Right lobe of liver (tissue), 6 donors: Measurements from ENCODE around the gene RASAL1. TPM values are rescaled to one million over a fixed set of nuclear protein-coding genes. Genes with fewer than 3 reads are reported as not detected.

Source experiments
- ATAC-seq, 4 donors: fragments of 200-7000 bp; cut with Tn5 transposase; one replicate each; pipeline ENCODE4 v1.9.1; 2020; ENCODE audit warnings: mild to moderate bottlenecking in 4 of 4, moderate library complexity in 4 of 4
- DNase-seq, 3 donors: peaks; one replicate each; pipeline ENCODE4 v3.0.0-alpha.2; 2020
- H3K27ac ChIP-seq, 3 donors: fragments of 200-600 bp; one replicate each; pipeline ENCODE4 v1.8.0; 2022
- H3K27me3 ChIP-seq, 2 donors: fragments of 200-600 bp; one replicate each; pipeline ENCODE4 v1.8.0; 2022
- H3K36me3 ChIP-seq, 4 donors: fragments of 200-600 bp; sonication (generic) in 1 of 4; one replicate each; pipeline versions ENCODE4 v1.5.1 to v1.8.0; 2017 to 2022; ENCODE audit warnings: control low read depth in 1 of 4
- H3K4me1 ChIP-seq, 4 donors: fragments of 200-600 bp; sonication (generic) in 1 of 4; one replicate each; pipeline versions ENCODE4 v1.5.1 to v1.8.0; 2017 to 2022; ENCODE audit warnings: control low read depth in 1 of 4
- H3K4me3 ChIP-seq, 3 donors: fragments of 200-600 bp; one replicate each; pipeline ENCODE4 v1.8.0; 2022
- H3K9me3 ChIP-seq, 4 donors: fragments of 200-600 bp; sonication (generic) in 1 of 4; one replicate each; pipeline versions ENCODE4 v1.5.1 to v1.8.0; 2017 to 2022; ENCODE audit warnings: control low read depth in 1 of 4
- POLR2A ChIP-seq: fragments of 450-650 bp; IDR thresholded peaks from one replicate; pipeline ENCODE4 v1.6.1; 2017; ENCODE audit warnings: antibody characterized with exemption, mild to moderate bottlenecking
- WGBS: methylation state at CpG from one replicate; pipeline ENCODE4 v1.1.6; 2018; ENCODE audit warnings: low coverage, low lambda C conversion rate; ENCODE audit not compliant: insufficient coverage; ENCODE audit errors: missing lambda C conversion rate; 5-methylcytosine and 5-hydroxymethylcytosine counted together
- intact Hi-C, 2 donors: fragments of 100-400 bp; cut with DNase I; formaldehyde crosslinking; loops; one replicate each; pipeline versions ENCODE4 v1.11.2 to v1.14.1; 2022
- total RNA-seq, 6 experiments: library from RNA; depleted of rRNA in 2 of 6; stranded (reverse); fragments of >200 nt in 2 of 6; fragmentation: NEBNext Ultra II Directional in 3 of 6; extraction: Animal tissue kit (Norgen Biotek cat#: 25700) in 3 of 6; gene quantifications; one replicate each; pipeline versions ENCODE4 v1.1.0 to v1.2.4, GENCODE V29; 2016 to 2023
- TF ChIP-seq, protein P1 (sequence below), 4 donors: fragments of 200-600 bp in 3 of 4; fragments of 450-650 bp in 1 of 4; IDR thresholded peaks; one replicate each; pipeline versions ENCODE4 v1.5.1 to v1.8.0; 2016 to 2022; ENCODE audit warnings: antibody characterized with exemption in 4 of 4, mild to moderate bottlenecking in 2 of 4
- donor health status: DM: no; HTN: yes; CAD: no.
- donor health status: DM: no; HTN: no; CAD: no.
- donor health status: DM: no; HTN: no; CAD: no.
- donor health status: DM: no; HTN: yes; CAD: no.
- donor health status: DM: no; HTN: yes; CAD: no.

Gene RASAL1
- total RNA-seq, 6 experiments from 2014 or later: 0.10 to 0.24 (median 0.15) TPM; not detected in 2

DNA sequence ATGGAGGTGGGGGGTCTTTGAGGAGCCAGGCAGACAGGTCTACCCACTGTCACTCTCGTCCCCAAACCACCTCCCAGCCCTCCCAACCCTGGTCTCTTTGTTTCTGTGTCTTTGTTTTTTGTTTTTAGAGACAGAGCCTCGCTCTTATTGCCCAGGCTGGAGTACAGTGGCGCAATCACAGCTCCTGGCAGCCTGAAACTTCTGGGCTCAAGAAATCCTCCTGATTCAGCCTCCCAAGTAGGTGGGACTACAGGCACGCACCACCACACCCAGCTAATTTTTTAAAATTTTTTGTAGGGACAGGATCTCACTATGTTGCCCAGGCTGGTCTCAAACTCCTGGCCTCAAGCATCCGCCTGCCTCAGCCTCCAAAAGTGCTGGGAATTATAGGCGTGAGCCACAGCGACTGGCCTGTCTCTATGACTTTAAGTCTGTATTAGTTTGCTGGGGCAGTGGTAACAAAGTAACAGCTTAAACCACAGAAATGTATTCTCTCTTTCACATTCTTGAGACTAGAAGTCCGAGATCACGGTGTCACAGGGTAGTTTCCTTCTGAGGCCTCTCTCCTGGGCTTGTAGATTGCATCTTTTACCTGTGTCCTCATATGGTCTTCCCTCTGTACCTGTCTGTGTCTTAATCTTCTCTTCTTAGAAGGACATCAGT lies 52.9 kb downstream of the RASAL1 start:
- Histone ChIP-seq H3K4me3 (no peak overlapping the region), H3K36me3 (no peaks in the 10 kb centered on the region), H3K9me3 (no peaks in the 10 kb centered on the region), H3K4me1 (no peaks in the 10 kb centered on the region), H3K27ac (no peak overlapping the region), H3K27me3 (no peaks in the 10 kb centered on the region)
- no peak for DNase-seq
- TF ChIP-seq, protein P1, sequence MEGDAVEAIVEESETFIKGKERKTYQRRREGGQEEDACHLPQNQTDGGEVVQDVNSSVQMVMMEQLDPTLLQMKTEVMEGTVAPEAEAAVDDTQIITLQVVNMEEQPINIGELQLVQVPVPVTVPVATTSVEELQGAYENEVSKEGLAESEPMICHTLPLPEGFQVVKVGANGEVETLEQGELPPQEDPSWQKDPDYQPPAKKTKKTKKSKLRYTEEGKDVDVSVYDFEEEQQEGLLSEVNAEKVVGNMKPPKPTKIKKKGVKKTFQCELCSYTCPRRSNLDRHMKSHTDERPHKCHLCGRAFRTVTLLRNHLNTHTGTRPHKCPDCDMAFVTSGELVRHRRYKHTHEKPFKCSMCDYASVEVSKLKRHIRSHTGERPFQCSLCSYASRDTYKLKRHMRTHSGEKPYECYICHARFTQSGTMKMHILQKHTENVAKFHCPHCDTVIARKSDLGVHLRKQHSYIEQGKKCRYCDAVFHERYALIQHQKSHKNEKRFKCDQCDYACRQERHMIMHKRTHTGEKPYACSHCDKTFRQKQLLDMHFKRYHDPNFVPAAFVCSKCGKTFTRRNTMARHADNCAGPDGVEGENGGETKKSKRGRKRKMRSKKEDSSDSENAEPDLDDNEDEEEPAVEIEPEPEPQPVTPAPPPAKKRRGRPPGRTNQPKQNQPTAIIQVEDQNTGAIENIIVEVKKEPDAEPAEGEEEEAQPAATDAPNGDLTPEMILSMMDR (IDR thresholded peaks at IDR 0.05): no peak
- TF ChIP-seq POLR2A: no peak
- intact Hi-C loops: no loop called here
- 91% methylated on average over 7 of the region's 9 CpGs for WGBS
- no peak for ATAC-seq

DNA sequence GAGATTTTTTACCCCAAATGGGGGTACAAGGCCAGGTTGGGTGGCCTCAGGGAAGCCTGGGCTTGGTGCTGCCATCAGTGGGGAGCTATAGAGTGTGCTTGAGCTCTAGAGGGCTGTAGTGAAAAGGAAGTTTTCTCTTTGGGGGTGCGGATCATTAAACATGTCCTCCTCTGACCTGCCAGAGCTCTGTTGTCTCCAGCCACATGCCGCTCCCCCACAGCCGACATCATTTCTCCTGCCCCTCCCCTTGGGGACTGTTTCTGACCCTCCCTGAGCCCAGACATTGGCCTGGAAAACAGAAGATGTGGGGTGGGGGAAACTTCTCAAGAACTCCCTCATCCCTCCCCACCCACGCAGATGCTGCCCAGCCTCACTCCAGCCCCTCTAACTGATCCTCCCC lies 53.7 kb downstream of the RASAL1 start:
- Histone ChIP-seq H3K9me3 (no peaks in the 10 kb centered on the region), H3K27ac (no peak overlapping the region), H3K27me3 (no peaks in the 10 kb centered on the region), H3K4me3 (no peak overlapping the region), H3K4me1 (no peaks in the 10 kb centered on the region), H3K36me3 (no peaks in the 10 kb centered on the region)
- intact Hi-C loops: no loop called here
- ATAC-seq: no peak
- TF ChIP-seq, protein P1 (IDR thresholded peaks at IDR 0.05): no peak
- TF ChIP-seq POLR2A: no peak
- WGBS: no CpG with 5 or more reads among the region's 4 CpGs
- no peak for DNase-seq

GRCh38 chr12:113077859-113078255 lies 57.7 kb downstream of the RASAL1 start:
- ATAC-seq: no peak
- peak in 1 of 3 donors; percentile 10 for DNase-seq
- Histone ChIP-seq H3K36me3 (no peaks in the 10 kb centered on the region), H3K4me1 (peaks cover 0 to 5% (median 1%) of the 10 kb centered on the region in 4 donors), H3K9me3 (no peaks in the 10 kb centered on the region), H3K27ac (no peak overlapping the region), H3K4me3 (no peak overlapping the region), H3K27me3 (no peaks in the 10 kb centered on the region)
- TF ChIP-seq, protein P1 (IDR thresholded peaks at IDR 0.05): no peak
- no peak for TF ChIP-seq POLR2A
- intact Hi-C loops: no loop called here
- WGBS: 54% methylated on average over 9 of the region's 48 CpGs

DNA sequence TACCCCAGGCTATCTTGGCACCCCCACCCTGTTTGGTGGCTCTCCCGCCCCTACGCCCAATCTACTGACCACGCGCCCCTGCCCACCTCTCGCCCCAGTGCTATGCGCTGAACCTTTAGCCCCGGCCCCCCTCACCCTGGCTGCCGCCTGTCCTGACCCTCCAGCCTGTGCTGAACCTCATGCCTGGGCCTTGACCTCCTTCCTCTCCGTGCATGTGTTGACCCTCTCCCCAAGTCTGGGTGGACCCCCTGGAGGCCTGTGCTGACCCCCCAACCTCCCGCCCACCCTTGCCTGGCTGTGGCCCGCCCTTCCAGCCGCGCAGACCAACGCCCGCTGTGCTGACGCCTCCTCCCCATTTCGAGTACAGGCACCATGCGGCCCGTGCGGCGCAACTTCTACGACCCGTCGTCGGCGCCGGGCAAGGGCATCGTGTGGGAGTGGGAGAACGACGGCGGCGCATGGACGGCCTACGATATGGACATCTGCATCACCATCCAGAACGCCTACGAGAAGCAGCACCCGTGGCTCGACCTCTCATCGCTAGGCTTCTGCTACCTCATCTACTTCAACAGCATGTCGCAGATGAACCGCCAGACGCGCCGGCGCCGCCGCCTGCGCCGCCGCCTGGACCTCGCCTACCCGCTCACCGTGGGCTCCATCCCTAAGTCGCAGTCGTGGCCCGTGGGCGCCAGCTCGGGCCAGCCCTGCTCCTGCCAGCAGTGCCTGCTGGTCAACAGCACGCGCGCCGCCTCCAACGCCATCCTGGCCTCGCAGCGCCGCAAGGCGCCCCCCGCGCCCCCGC lies 58.3 kb downstream of the RASAL1 start:
- Histone ChIP-seq H3K27me3 (no peaks in the 10 kb centered on the region), H3K36me3 (no peaks in the 10 kb centered on the region), H3K4me1 (peaks cover 0 to 11% (median 4%) of the 10 kb centered on the region in 4 donors), H3K4me3 (no peak overlapping the region), H3K27ac (no peak overlapping the region), H3K9me3 (no peaks in the 10 kb centered on the region)
- 53% methylated on average over 24 of the region's 70 CpGs for WGBS
- ATAC-seq: no peak
- intact Hi-C loops: no loop called here
- no peak for DNase-seq
- TF ChIP-seq, protein P1 (IDR thresholded peaks at IDR 0.05): no peak
- TF ChIP-seq POLR2A: no peak
